ENCODE measurements around the gene REPIN1.

Gene REPIN1

GRCh38 chr7:150396426-150396825 lies 27.8 kb downstream of the REPIN1 start:
- Histone ChIP-seq H2AFZ (ENCODE audit: low read length) (no peak overlapping the region), H3K4me3 (ENCODE audit: low read depth, low read length, poor library complexity, severe bottlenecking) (no peak overlapping the region), H3K79me2 (ENCODE audit: insufficient read depth, low read length) (no peaks in the 10 kb centered on the region), H3K36me3 (ENCODE audit: insufficient read depth, low read length) (peaks cover 3% of the 10 kb centered on the region; the same call in 1 of the 2 replicates), H3K9me2 (ENCODE audit: low read depth, low read length) (no peaks in the 10 kb centered on the region), H3F3A (ENCODE audit: insufficient read depth, low read length) (no peaks in the 10 kb centered on the region), H4K20me1 (ENCODE audit: insufficient read depth, low read length) (no peaks in the 10 kb centered on the region), H3K9ac (ENCODE audit: low read length) (no peak overlapping the region), H3K4me1 (ENCODE audit: insufficient read depth, low read length, severe bottlenecking) (no peaks in the 10 kb centered on the region), H3K27ac (ENCODE audit: low read depth, low read length, poor library complexity, severe bottlenecking) (no peak overlapping the region), H3K4me2 (ENCODE audit: low read length) (no peak overlapping the region), H3K9me3 (ENCODE audit: low read length) (no peaks in the 10 kb centered on the region), H3K27me3 (ENCODE audit: insufficient read depth, low read length) (no peaks in the 10 kb centered on the region)
- TF ChIP-seq CTCF (IDR thresholded peaks at IDR 0.05; ENCODE audit: low read length) (no peak), EZH2 (IDR thresholded peaks at IDR 0.05; ENCODE audit: borderline replicate concordance, low read length) (no peak)

GRCh38 chr7:150396851-150397260 lies 28.2 kb downstream of the REPIN1 start:
- no peaks in the 10 kb centered on the region for H3K9me2 ChIP-seq (ENCODE audit: low read depth, low read length)
- H3K27me3 ChIP-seq (ENCODE audit: insufficient read depth, low read length), result no peaks in the 10 kb centered on the region
- no peak overlapping the region for H3K4me2 ChIP-seq (ENCODE audit: low read length)
- no peaks in the 10 kb centered on the region for H3K9me3 ChIP-seq (ENCODE audit: low read length)
- no peaks in the 10 kb centered on the region for H4K20me1 ChIP-seq (ENCODE audit: insufficient read depth, low read length)
- H2AFZ ChIP-seq (ENCODE audit: low read length), result no peak overlapping the region
- H3K9ac ChIP-seq (ENCODE audit: low read length), result no peak overlapping the region
- H3K4me1 ChIP-seq (ENCODE audit: insufficient read depth, low read length, severe bottlenecking), result no peaks in the 10 kb centered on the region
- no peak overlapping the region for H3K4me3 ChIP-seq (ENCODE audit: low read depth, low read length, poor library complexity, severe bottlenecking)
- H3F3A ChIP-seq (ENCODE audit: insufficient read depth, low read length), result no peaks in the 10 kb centered on the region
- no peaks in the 10 kb centered on the region for H3K79me2 ChIP-seq (ENCODE audit: insufficient read depth, low read length)
- no peak for TF ChIP-seq EZH2 (IDR thresholded peaks at IDR 0.05; ENCODE audit: borderline replicate concordance, low read length)
- TF ChIP-seq CTCF (IDR thresholded peaks at IDR 0.05; ENCODE audit: low read length), result no peak
- peaks cover 3% of the 10 kb centered on the region; the same call in 1 of the 2 replicates for H3K36me3 ChIP-seq (ENCODE audit: insufficient read depth, low read length)
- no peak overlapping the region for H3K27ac ChIP-seq (ENCODE audit: low read depth, low read length, poor library complexity, severe bottlenecking)

GRCh38 chr7:150397346-150398107 lies 28.9 kb downstream of the REPIN1 start:
- Histone ChIP-seq H3K9ac (ENCODE audit: low read length) (no peak overlapping the region), H3F3A (ENCODE audit: insufficient read depth, low read length) (no peaks in the 10 kb centered on the region), H3K4me3 (ENCODE audit: low read depth, low read length, poor library complexity, severe bottlenecking) (no peak overlapping the region), H3K36me3 (ENCODE audit: insufficient read depth, low read length) (peaks cover 3% of the 10 kb centered on the region; the same call in 1 of the 2 replicates), H3K79me2 (ENCODE audit: insufficient read depth, low read length) (no peaks in the 10 kb centered on the region), H4K20me1 (ENCODE audit: insufficient read depth, low read length) (no peaks in the 10 kb centered on the region), H3K27ac (ENCODE audit: low read depth, low read length, poor library complexity, severe bottlenecking) (no peak overlapping the region), H2AFZ (ENCODE audit: low read length) (no peak overlapping the region), H3K4me2 (ENCODE audit: low read length) (no peak overlapping the region), H3K9me3 (ENCODE audit: low read length) (no peaks in the 10 kb centered on the region), H3K27me3 (ENCODE audit: insufficient read depth, low read length) (no peaks in the 10 kb centered on the region), H3K9me2 (ENCODE audit: low read depth, low read length) (no peaks in the 10 kb centered on the region), H3K4me1 (ENCODE audit: insufficient read depth, low read length, severe bottlenecking) (no peaks in the 10 kb centered on the region)
- no peak for TF ChIP-seq EZH2 (IDR thresholded peaks at IDR 0.05; ENCODE audit: borderline replicate concordance, low read length)
- TF ChIP-seq CTCF (IDR thresholded peaks at IDR 0.05; ENCODE audit: low read length), result no peak
